Endothelial cell of umbilical vein (primary cell): ENCODE data around the gene KCNB1. TPM values are rescaled to one million over a fixed set of nuclear protein-coding genes. Genes with fewer than 3 reads are reported as not detected.

Experiments used
- BruUV-seq: library from RNA; stranded (reverse); fragments of 400-500 nt; replicated peaks from 2 replicates; lab custom pipeline; 2021; lab: Mats Ljungman, UMichigan
- CTCF ChIA-PET: fragments of 300-600, 350-600 bp; sonication (Branson Sonifier 250); formaldehyde crosslinking; loops from one replicate; lab custom pipeline; 2021; ENCODE audit warnings: antibody characterized with exemption, inconsistent platforms; lab: Charles Lee
- POLR2A ChIA-PET: fragments of 300-600, 350-600 bp; sonication (Branson Sonifier 250); formaldehyde crosslinking; loops from one replicate; lab custom pipeline; 2021; ENCODE audit warnings: antibody characterized with exemption, inconsistent platforms; lab: Charles Lee
- DNase-seq: peaks from one replicate; pipeline ENCODE4 v3.0.0-alpha.2; 2011; ENCODE audit warnings: low read depth, low spot score
- FAIRE-seq: peaks from 2 replicates; lab custom pipeline; 2011; peaks lifted over from hg19 to GRCh38; lab: Jason Lieb, UNC
- H2AFZ ChIP-seq: 2 replicates; pipeline ENCODE4 v1.6.0; 2012; ENCODE audit warnings: low read depth, low read length, control low read depth, inconsistent platforms
- H3K27ac ChIP-seq: 2 replicates; pipeline ENCODE4 v1.5.1; 2011; ENCODE audit warnings: low read depth, mild to moderate bottlenecking, control low read depth, low read length, moderate library complexity; ENCODE audit not compliant: insufficient read depth
- H3K27me3 ChIP-seq, 2 experiments: 2 replicates each; pipeline versions ENCODE4 v1.6.0 to v1.6.1; 2011; ENCODE audit warnings: low read length in 2 of 2, mixed read lengths in 1 of 2; ENCODE audit not compliant: control insufficient read depth in 2 of 2, insufficient read depth in 2 of 2
- H3K36me3 ChIP-seq, 2 experiments: 2 replicates in 1 of 2; 3 replicates in 1 of 2; pipeline ENCODE4 v1.5.1; 2011; ENCODE audit warnings: low read length in 2 of 2, mild to moderate bottlenecking in 1 of 2, moderate library complexity in 1 of 2; ENCODE audit not compliant: control insufficient read depth in 2 of 2, insufficient read depth in 2 of 2; ENCODE audit errors: extremely low read depth in 1 of 2
- H3K4me1 ChIP-seq: 3 replicates; pipeline ENCODE4 v1.5.1; 2011; ENCODE audit warnings: mild to moderate bottlenecking, low read length; ENCODE audit not compliant: control insufficient read depth, insufficient read depth; ENCODE audit errors: extremely low read depth
- H3K4me2 ChIP-seq: 2 replicates; pipeline ENCODE4 v1.6.1; 2011; ENCODE audit warnings: low read length, control low read depth, mixed read lengths; ENCODE audit not compliant: insufficient read depth
- H3K4me3 ChIP-seq, 3 experiments: fragments of 200-600 bp in 1 of 3; sonication (generic), shearing (Covaris generic) in 1 of 3; replicated peaks in 1 of 3; 2 replicates each; pipeline ENCODE4 v1.5.1; 2011 to 2016; ENCODE audit warnings: control low read depth in 3 of 3, low read length in 3 of 3, mild to moderate bottlenecking in 2 of 3, inconsistent platforms in 1 of 3, low read depth in 1 of 3, moderate library complexity in 1 of 3; ENCODE audit not compliant: insufficient read depth in 1 of 3
- H3K79me2 ChIP-seq: 2 replicates; pipeline ENCODE4 v1.6.0; 2012; ENCODE audit warnings: low read length, inconsistent platforms; ENCODE audit not compliant: control insufficient read depth, insufficient read depth
- H3K9ac ChIP-seq: replicated peaks from 2 replicates; pipeline ENCODE3; 2011; ENCODE audit warnings: low read length, control low read depth; ENCODE audit not compliant: insufficient read depth; ENCODE audit errors: extremely low read depth
- H3K9me1 ChIP-seq: replicated peaks from 3 replicates; pipeline ENCODE4 v1.6.0; 2011; ENCODE audit warnings: mild to moderate bottlenecking, low read length; ENCODE audit not compliant: control insufficient read depth, insufficient read depth; ENCODE audit errors: extremely low read depth
- H3K9me3 ChIP-seq: replicated peaks from 2 replicates; pipeline ENCODE4 v1.5.1; 2012; ENCODE audit warnings: low read length, inconsistent platforms; ENCODE audit not compliant: control insufficient read depth, insufficient read depth
- H4K20me1 ChIP-seq: replicated peaks from 2 replicates; pipeline ENCODE3; 2011; ENCODE audit warnings: mild to moderate bottlenecking, low read length; ENCODE audit not compliant: control insufficient read depth, insufficient read depth; ENCODE audit errors: extremely low read depth
- EZH2 ChIP-seq: IDR thresholded peaks from 2 replicates; pipeline ENCODE4 v1.6.1; 2012; ENCODE audit warnings: borderline replicate concordance, low read depth, mild to moderate bottlenecking, moderate library complexity, low read length, inconsistent platforms; ENCODE audit not compliant: severe bottlenecking
- FOS ChIP-seq: IDR thresholded peaks from 2 replicates; pipeline ENCODE4 v1.6.1; 2011; ENCODE audit warnings: mild to moderate bottlenecking, low read length, moderate library complexity, borderline replicate concordance; ENCODE audit not compliant: insufficient read depth
- GATA2 ChIP-seq: IDR thresholded peaks from 2 replicates; pipeline ENCODE4 v1.7.0; 2011; ENCODE audit warnings: low read depth, mild to moderate bottlenecking, moderate library complexity, mixed read lengths, low read length; ENCODE audit not compliant: insufficient read length, insufficient read depth
- JUN ChIP-seq: IDR thresholded peaks from 2 replicates; pipeline ENCODE4 v1.6.1; 2011; ENCODE audit warnings: borderline replicate concordance, low read depth; ENCODE audit not compliant: insufficient read length, insufficient read depth
- MYC ChIP-seq: IDR thresholded peaks from one replicate; pipeline ENCODE4 v1.6.1; 2011; ENCODE audit warnings: mild to moderate bottlenecking, low read depth, low read length
- POLR2A ChIP-seq: IDR thresholded peaks from 2 replicates; pipeline ENCODE4 v1.6.1; 2012; ENCODE audit warnings: low read depth, mild to moderate bottlenecking, control low read depth, low read length
- POLR2AphosphoS5 ChIP-seq: IDR thresholded peaks from 2 replicates; pipeline ENCODE4 v1.6.1; 2012; ENCODE audit warnings: low read depth, mild to moderate bottlenecking, control low read depth, low read length, moderate library complexity; ENCODE audit not compliant: insufficient read depth
- dilution Hi-C: fragments of 300-500 bp; cut with MboI; formaldehyde crosslinking; loops from one replicate; pipeline ENCODE4 v1.15.0; 2019; ENCODE audit warnings: low sequenced_read_pairs; ENCODE audit not compliant: extremely low pct_ligation_motif_present
- intact Hi-C: fragments of 100-400 bp; cut with micrococcal nuclease; formaldehyde crosslinking; loops from one replicate; pipeline ENCODE4 v1.10.0; 2022
- polyA plus RNA-seq, 4 experiments: library from polyadenylated mRNA; depleted of rRNA in 3 of 4; stranded (reverse) in 3 of 4; unstranded in 1 of 4; fragments of >200 nt; gene quantifications; 2 replicates each; pipeline versions ENCODE4 v1.2.1 to v1.2.3, GENCODE V29; 2011 to 2012; ENCODE audit warnings: missing spikeins in 1 of 4
- total RNA-seq: library from RNA; stranded (reverse); gene quantifications from 2 replicates; pipeline ENCODE4 v1.2.3, GENCODE V29; 2021
- TF ChIP-seq, protein P1 (sequence below): IDR thresholded peaks from 2 replicates; pipeline ENCODE4 v1.6.1; 2011; ENCODE audit not compliant: insufficient read depth, insufficient read length
- TF ChIP-seq, protein P2 (sequence below), 2 donors: IDR thresholded peaks; 1 replicate in 1 of 2; 2 replicates in 1 of 2; pipeline ENCODE4 v1.5.1; 2011; ENCODE audit warnings: low read length in 2 of 2, mild to moderate bottlenecking in 2 of 2, moderate library complexity in 2 of 2, control low read depth in 1 of 2, inconsistent platforms in 1 of 2, low read depth in 1 of 2; ENCODE audit not compliant: insufficient read depth in 1 of 2; ENCODE audit errors: extremely low read depth in 1 of 2

KCNB1 gene
- total and polyA plus RNA-seq, 2 donors (not counting 3 experiments of a cell fraction or from before 2014, with no cell fraction given): not detected

GRCh38 chr20:49412953-49413352 lies 69.5 kb downstream of the KCNB1 start:
- ChIA-PET CTCF (no interaction called here), POLR2A (no interaction called here)
- Histone ChIP-seq H3K9ac (no peak overlapping the region), H3K4me1 (no peaks in the 10 kb centered on the region), H3K27me3 (peaks cover 10 to 11% of the 10 kb centered on the region in 2 experiments), H3K36me3 (no peaks in the 10 kb centered on the region), H3K79me2 (no peaks in the 10 kb centered on the region), H3K9me1 (no peaks in the 10 kb centered on the region), H3K4me2 (no peak overlapping the region), H3K27ac (no peak overlapping the region), H4K20me1 (no peaks in the 10 kb centered on the region), H3K9me3 (no peaks in the 10 kb centered on the region), H2AFZ (no peak overlapping the region), H3K4me3 (no peak overlapping the region)
- no peak for FAIRE-seq
- TF ChIP-seq FOS (no peak), POLR2A (no peak), GATA2 (no peak), EZH2 (no peak), MYC (no peak), POLR2AphosphoS5 (no peak), JUN (no peak)
- TF ChIP-seq, protein P1, sequence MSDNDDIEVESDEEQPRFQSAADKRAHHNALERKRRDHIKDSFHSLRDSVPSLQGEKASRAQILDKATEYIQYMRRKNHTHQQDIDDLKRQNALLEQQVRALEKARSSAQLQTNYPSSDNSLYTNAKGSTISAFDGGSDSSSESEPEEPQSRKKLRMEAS: no peak
- DNase-seq: no peak
- dilution Hi-C loops (no loop called here), intact Hi-C loops (no loop called here)
- no TSS peak for BruUV-seq

DNA sequence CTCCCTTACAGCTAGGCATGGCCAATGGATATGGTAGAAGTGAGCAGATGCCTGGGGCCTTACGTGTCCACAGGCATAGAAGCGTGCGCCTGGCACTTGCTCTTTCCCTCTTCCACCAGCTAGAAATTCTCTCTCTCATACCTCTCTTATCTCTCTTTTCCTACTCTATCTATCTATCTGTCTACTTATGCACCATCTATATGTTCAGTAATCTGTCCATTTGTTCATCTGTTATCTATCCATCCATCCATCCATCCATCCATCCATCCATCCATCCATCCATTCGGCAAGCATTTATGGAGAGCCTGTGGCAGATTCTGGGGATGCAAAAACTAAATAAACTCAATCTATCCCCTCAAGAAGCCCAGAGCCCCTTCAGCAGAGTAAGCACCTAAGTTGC lies 70.2 kb downstream of the KCNB1 start:
- Histone ChIP-seq H3K4me1 (no peaks in the 10 kb centered on the region), H3K27ac (no peak overlapping the region), H3K4me3 (no peak overlapping the region), H3K9me3 (no peaks in the 10 kb centered on the region), H3K79me2 (no peaks in the 10 kb centered on the region), H3K36me3 (no peaks in the 10 kb centered on the region), H4K20me1 (no peaks in the 10 kb centered on the region), H3K9ac (no peak overlapping the region), H3K9me1 (no peaks in the 10 kb centered on the region), H3K27me3 (peaks cover 10 to 11% of the 10 kb centered on the region in 2 experiments), H3K4me2 (no peak overlapping the region), H2AFZ (no peak overlapping the region)
- dilution Hi-C loops: no loop called here
- BruUV-seq: no TSS peak
- DNase-seq (no peak), FAIRE-seq (no peak)
- ChIA-PET CTCF (interaction anchor here (1.5 kb wide), 1 partner anchor 28 kb away, joined by 3 read pairs; no protein-coding TSS in a partner anchor), POLR2A (no interaction called here)
- TF ChIP-seq POLR2AphosphoS5: no peak
- TF ChIP-seq, protein P2, sequence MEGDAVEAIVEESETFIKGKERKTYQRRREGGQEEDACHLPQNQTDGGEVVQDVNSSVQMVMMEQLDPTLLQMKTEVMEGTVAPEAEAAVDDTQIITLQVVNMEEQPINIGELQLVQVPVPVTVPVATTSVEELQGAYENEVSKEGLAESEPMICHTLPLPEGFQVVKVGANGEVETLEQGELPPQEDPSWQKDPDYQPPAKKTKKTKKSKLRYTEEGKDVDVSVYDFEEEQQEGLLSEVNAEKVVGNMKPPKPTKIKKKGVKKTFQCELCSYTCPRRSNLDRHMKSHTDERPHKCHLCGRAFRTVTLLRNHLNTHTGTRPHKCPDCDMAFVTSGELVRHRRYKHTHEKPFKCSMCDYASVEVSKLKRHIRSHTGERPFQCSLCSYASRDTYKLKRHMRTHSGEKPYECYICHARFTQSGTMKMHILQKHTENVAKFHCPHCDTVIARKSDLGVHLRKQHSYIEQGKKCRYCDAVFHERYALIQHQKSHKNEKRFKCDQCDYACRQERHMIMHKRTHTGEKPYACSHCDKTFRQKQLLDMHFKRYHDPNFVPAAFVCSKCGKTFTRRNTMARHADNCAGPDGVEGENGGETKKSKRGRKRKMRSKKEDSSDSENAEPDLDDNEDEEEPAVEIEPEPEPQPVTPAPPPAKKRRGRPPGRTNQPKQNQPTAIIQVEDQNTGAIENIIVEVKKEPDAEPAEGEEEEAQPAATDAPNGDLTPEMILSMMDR (IDR thresholded peaks at IDR 0.05; ENCODE audit: extremely low read depth in 1 of 2, insufficient read depth in 1 of 2, low read depth in 1 of 2, low read length in 2 of 2): no peak
- no peak for TF ChIP-seq MYC
- no peak for TF ChIP-seq GATA2
- TF ChIP-seq, protein P1: no peak
- TF ChIP-seq FOS: no peak
- no peak for TF ChIP-seq POLR2A
- TF ChIP-seq EZH2: no peak
- TF ChIP-seq JUN: no peak
- intact Hi-C loops: no loop called here
